HepG2 (cell line): ENCODE measurements around the gene TACO1. TPM values are rescaled to one million over a fixed set of nuclear protein-coding genes. Genes with fewer than 3 reads are reported as not detected.

Experiments used
- ETV6 ChIP-seq: sonication (generic); formaldehyde crosslinking; conservative IDR thresholded peaks from 2 replicates; pipeline ENCODE4 v1.4.0; 2020; ENCODE audit warnings: missing genetic modification reagents
- IKZF4 ChIP-seq: sonication (generic); formaldehyde crosslinking; IDR thresholded peaks from 2 replicates; pipeline ENCODE4 v1.5.1; 2020; ENCODE audit warnings: borderline replicate concordance, mild to moderate bottlenecking, low read depth, missing genetic modification reagents; ENCODE audit errors: not compliant biosample characterization
- NONO ChIP-seq, 2 experiments: fragments of 450-650 bp in 1 of 2; sonication (generic) in 1 of 2; formaldehyde crosslinking in 1 of 2; IDR thresholded peaks in 1 of 2; conservative IDR thresholded peaks in 1 of 2; 2 replicates each; pipeline versions ENCODE4 v1.6.1 to v1.8.0; 2017 to 2022; ENCODE audit warnings: mild to moderate bottlenecking in 1 of 2, missing genetic modification reagents in 1 of 2, moderate library complexity in 1 of 2
- NR2F6 ChIP-seq, 2 experiments: IDR thresholded peaks; 2 replicates each; pipeline ENCODE4 v1.6.1; 2016; ENCODE audit warnings: antibody characterized with exemption in 1 of 2, mild to moderate bottlenecking in 1 of 2
- RBM22 ChIP-seq: fragments of 200-400 bp; formaldehyde crosslinking; optimal IDR thresholded peaks from 2 replicates; pipeline ENCODE3; 2017; ENCODE audit warnings: mild to moderate bottlenecking, low read length, moderate library complexity
- ZMYM4 ChIP-seq: sonication (generic); formaldehyde crosslinking; IDR thresholded peaks from 2 replicates; pipeline ENCODE4 v1.8.1; 2023; ENCODE audit warnings: mild to moderate bottlenecking, missing genetic modification reagents
- ZNF207 ChIP-seq: fragments of 450-650 bp; IDR thresholded peaks from 2 replicates; pipeline ENCODE4 v1.6.1; 2016; ENCODE audit warnings: antibody characterized with exemption, borderline replicate concordance
- ZNF501 ChIP-seq: sonication (generic); formaldehyde crosslinking; IDR thresholded peaks from 2 replicates; pipeline ENCODE4 v1.5.1; 2020; ENCODE audit warnings: mild to moderate bottlenecking, moderate library complexity, missing genetic modification reagents
- ZNF660 ChIP-seq: sonication (generic); formaldehyde crosslinking; IDR thresholded peaks from 2 replicates; pipeline ENCODE4 v1.5.1; 2020; ENCODE audit warnings: mild to moderate bottlenecking, low read depth, missing genetic modification reagents, borderline replicate concordance
- polyA plus RNA-seq, 8 experiments: library from polyadenylated mRNA; depleted of rRNA in 3 of 8; stranded (reverse) in 7 of 8; unstranded in 1 of 8; fragments of >200 nt; fragmentation: Illumina TruSeq in 4 of 8; extraction: Trizol in 4 of 8; gene quantifications; 2 replicates each; pipeline versions ENCODE4 v1.2.1 to v1.2.3, GENCODE V29; 2011 to 2016; ENCODE audit warnings: low read depth in 4 of 8, missing spikeins in 1 of 8, mixed read lengths in 1 of 8; ENCODE audit not compliant: insufficient read depth in 1 of 8
- total RNA-seq, 5 experiments: library from RNA; depleted of rRNA; stranded (reverse); fragments of >200 nt; fragmentation: Illumina TruSeq; extraction: Trizol; gene quantifications; 2 replicates each; pipeline ENCODE4 v1.2.3, GENCODE V29; 2016; ENCODE audit warnings: low read depth in 1 of 5
- TF ChIP-seq, protein P1 (sequence below), 2 experiments: fragments of 450-650 bp in 1 of 2; sonication (generic) in 1 of 2; formaldehyde crosslinking in 1 of 2; IDR thresholded peaks; 2 replicates each; pipeline versions ENCODE4 v1.6.1 to v1.8.0; 2016 to 2022; ENCODE audit warnings: antibody characterized with exemption in 1 of 2, mild to moderate bottlenecking in 1 of 2, missing genetic modification reagents in 1 of 2
- TF ChIP-seq, protein P2 (sequence below): sonication (generic); formaldehyde crosslinking; IDR thresholded peaks from 2 replicates; pipeline ENCODE4 v1.4.0; 2020; ENCODE audit warnings: missing genetic modification reagents
- TF ChIP-seq, protein P3 (sequence below): sonication (generic); formaldehyde crosslinking; IDR thresholded peaks from 2 replicates; pipeline ENCODE4 v1.4.0; 2020; ENCODE audit warnings: mild to moderate bottlenecking, missing genetic modification reagents
- TF ChIP-seq, protein P4 (sequence below): sonication (generic); formaldehyde crosslinking; IDR thresholded peaks from 2 replicates; pipeline ENCODE4 v1.9.0; 2021; ENCODE audit warnings: missing genetic modification reagents, borderline replicate concordance

TACO1 gene
- total and polyA plus RNA-seq, 2 of the 13 experiments (the other 11 are each of a cell fraction or from before 2014, with no cell fraction given): 34.7 to 53.6 TPM

DNA sequence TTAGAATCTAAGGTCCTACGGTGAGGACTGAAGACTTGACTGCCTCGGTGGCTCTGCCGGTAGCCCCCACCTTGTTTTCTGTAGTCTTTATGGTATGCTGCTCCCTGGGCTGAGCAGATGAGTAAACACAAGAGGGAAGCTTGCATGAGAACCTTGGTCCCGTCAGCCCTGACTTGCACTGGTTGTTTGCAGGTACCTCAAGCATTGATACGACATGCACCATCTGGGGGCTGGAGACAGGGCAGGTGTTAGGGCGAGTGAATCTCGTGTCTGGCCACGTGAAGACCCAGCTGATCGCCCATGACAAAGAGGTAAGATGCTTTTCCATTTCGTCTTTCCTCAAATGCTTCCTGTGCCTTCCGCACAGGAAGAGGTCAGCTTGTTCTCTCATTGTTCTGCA, 21.1 kb upstream of the TACO1 start (continued):
- TF ChIP-seq, protein P1, sequence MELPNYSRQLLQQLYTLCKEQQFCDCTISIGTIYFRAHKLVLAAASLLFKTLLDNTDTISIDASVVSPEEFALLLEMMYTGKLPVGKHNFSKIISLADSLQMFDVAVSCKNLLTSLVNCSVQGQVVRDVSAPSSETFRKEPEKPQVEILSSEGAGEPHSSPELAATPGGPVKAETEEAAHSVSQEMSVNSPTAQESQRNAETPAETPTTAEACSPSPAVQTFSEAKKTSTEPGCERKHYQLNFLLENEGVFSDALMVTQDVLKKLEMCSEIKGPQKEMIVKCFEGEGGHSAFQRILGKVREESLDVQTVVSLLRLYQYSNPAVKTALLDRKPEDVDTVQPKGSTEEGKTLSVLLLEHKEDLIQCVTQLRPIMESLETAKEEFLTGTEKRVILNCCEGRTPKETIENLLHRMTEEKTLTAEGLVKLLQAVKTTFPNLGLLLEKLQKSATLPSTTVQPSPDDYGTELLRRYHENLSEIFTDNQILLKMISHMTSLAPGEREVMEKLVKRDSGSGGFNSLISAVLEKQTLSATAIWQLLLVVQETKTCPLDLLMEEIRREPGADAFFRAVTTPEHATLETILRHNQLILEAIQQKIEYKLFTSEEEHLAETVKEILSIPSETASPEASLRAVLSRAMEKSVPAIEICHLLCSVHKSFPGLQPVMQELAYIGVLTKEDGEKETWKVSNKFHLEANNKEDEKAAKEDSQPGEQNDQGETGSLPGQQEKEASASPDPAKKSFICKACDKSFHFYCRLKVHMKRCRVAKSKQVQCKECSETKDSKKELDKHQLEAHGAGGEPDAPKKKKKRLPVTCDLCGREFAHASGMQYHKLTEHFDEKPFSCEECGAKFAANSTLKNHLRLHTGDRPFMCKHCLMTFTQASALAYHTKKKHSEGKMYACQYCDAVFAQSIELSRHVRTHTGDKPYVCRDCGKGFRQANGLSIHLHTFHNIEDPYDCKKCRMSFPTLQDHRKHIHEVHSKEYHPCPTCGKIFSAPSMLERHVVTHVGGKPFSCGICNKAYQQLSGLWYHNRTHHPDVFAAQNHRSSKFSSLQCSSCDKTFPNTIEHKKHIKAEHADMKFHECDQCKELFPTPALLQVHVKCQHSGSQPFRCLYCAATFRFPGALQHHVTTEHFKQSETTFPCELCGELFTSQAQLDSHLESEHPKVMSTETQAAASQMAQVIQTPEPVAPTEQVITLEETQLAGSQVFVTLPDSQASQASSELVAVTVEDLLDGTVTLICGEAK (IDR thresholded peaks at IDR 0.05): no peak
- TF ChIP-seq, protein P1 (CRISPR knock-in tag; IDR thresholded peaks at IDR 0.05): 0 out of 2 replicates have a peak, but pooled peaks have one; percentile 43
- TF ChIP-seq RBM22 (peak; percentile 32), ZNF207 (no peak), ETV6 (CRISPR knock-in tag) (no peak), ZMYM4 (peak; percentile 76), ZNF660 (CRISPR knock-in tag) (no peak), NONO (IDR thresholded peaks at IDR 0.05) (no peak), NONO (CRISPR knock-in tag; conservative IDR thresholded peaks at IDR 0.05) (peak; percentile 53; the same call in 1 of the 2 replicates), NR2F6 (IDR thresholded peaks at IDR 0.05) (no peak), NR2F6 (CRISPR knock-in tag; IDR thresholded peaks at IDR 0.05) (no peak), ZNF501 (CRISPR knock-in tag) (no peak), IKZF4 (no peak)
- TF ChIP-seq, protein P2, sequence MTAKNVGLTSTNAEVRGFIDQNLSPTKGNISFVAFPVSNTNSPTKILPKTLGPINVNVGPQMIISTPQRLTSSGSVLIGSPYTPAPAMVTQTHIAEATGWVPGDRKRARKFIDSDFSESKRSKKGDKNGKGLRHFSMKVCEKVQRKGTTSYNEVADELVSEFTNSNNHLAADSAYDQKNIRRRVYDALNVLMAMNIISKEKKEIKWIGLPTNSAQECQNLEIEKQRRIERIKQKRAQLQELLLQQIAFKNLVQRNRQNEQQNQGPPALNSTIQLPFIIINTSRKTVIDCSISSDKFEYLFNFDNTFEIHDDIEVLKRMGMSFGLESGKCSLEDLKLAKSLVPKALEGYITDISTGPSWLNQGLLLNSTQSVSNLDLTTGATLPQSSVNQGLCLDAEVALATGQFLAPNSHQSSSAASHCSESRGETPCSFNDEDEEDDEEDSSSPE (CRISPR knock-in tag): peak; percentile 47; the same call in 1 of the 2 replicates
- TF ChIP-seq, protein P3, sequence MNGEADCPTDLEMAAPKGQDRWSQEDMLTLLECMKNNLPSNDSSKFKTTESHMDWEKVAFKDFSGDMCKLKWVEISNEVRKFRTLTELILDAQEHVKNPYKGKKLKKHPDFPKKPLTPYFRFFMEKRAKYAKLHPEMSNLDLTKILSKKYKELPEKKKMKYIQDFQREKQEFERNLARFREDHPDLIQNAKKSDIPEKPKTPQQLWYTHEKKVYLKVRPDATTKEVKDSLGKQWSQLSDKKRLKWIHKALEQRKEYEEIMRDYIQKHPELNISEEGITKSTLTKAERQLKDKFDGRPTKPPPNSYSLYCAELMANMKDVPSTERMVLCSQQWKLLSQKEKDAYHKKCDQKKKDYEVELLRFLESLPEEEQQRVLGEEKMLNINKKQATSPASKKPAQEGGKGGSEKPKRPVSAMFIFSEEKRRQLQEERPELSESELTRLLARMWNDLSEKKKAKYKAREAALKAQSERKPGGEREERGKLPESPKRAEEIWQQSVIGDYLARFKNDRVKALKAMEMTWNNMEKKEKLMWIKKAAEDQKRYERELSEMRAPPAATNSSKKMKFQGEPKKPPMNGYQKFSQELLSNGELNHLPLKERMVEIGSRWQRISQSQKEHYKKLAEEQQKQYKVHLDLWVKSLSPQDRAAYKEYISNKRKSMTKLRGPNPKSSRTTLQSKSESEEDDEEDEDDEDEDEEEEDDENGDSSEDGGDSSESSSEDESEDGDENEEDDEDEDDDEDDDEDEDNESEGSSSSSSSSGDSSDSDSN: peak; percentile 63; the same call in 1 of the 2 replicates
- TF ChIP-seq, protein P4, sequence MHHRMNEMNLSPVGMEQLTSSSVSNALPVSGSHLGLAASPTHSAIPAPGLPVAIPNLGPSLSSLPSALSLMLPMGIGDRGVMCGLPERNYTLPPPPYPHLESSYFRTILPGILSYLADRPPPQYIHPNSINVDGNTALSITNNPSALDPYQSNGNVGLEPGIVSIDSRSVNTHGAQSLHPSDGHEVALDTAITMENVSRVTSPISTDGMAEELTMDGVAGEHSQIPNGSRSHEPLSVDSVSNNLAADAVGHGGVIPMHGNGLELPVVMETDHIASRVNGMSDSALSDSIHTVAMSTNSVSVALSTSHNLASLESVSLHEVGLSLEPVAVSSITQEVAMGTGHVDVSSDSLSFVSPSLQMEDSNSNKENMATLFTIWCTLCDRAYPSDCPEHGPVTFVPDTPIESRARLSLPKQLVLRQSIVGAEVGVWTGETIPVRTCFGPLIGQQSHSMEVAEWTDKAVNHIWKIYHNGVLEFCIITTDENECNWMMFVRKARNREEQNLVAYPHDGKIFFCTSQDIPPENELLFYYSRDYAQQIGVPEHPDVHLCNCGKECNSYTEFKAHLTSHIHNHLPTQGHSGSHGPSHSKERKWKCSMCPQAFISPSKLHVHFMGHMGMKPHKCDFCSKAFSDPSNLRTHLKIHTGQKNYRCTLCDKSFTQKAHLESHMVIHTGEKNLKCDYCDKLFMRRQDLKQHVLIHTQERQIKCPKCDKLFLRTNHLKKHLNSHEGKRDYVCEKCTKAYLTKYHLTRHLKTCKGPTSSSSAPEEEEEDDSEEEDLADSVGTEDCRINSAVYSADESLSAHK (CRISPR knock-in tag): no peak
